Mucosa of stomach (tissue), 1 donor: Measurements from ENCODE around the gene ARHGAP5.
A peak's percentile ranks its signal among the peaks of the same experiment; 100 is the strongest.

Experiments used
- H3K27me3 ChIP-seq: one replicate; pipeline ENCODE4 v1.7.0; 2013; ENCODE audit warnings: mild to moderate bottlenecking, low read length; ENCODE audit not compliant: control insufficient read depth, insufficient read depth
- H3K36me3 ChIP-seq: one replicate; pipeline ENCODE4 v1.7.0; 2013; ENCODE audit warnings: low read length; ENCODE audit not compliant: control insufficient read depth, insufficient read depth
- H3K4me1 ChIP-seq: one replicate; pipeline ENCODE4 v1.7.0; 2013; ENCODE audit warnings: mild to moderate bottlenecking, low read length; ENCODE audit not compliant: control insufficient read depth, insufficient read depth
- H3K4me3 ChIP-seq: one replicate; pipeline ENCODE4 v1.7.0; 2013; ENCODE audit warnings: low read length
- H3K9ac ChIP-seq: one replicate; pipeline ENCODE4 v1.7.0; 2013; ENCODE audit warnings: mild to moderate bottlenecking, low read length, moderate library complexity
- H3K9me3 ChIP-seq: one replicate; pipeline ENCODE4 v1.7.0; 2013; ENCODE audit warnings: mild to moderate bottlenecking, low read length, moderate library complexity; ENCODE audit not compliant: control insufficient read depth
- donor health status: Pancreatic carcinoma.

The ARHGAP5 gene

GRCh38 chr14:32078023-32078857 lies 1.1 kb downstream of the ARHGAP5 start:
- H3K9ac ChIP-seq: peak overlapping the region; percentile 96

GRCh38 chr14:32078858-32079216 lies 1.7 kb downstream of the ARHGAP5 start:
- H3K36me3 ChIP-seq: no peaks in the 10 kb centered on the region
- peak overlapping the region; percentile 96 for H3K9ac ChIP-seq
- peaks cover 12% of the 10 kb centered on the region for H3K4me1 ChIP-seq

More at GRCh38 chr14:32078023-32078857, 1.1 kb downstream of the ARHGAP5 start:
- Histone ChIP-seq H3K9me3 (no peaks in the 10 kb centered on the region), H3K4me1 (peaks cover 7% of the 10 kb centered on the region), H3K27me3 (no peaks in the 10 kb centered on the region), H3K4me3 (peak overlapping the region; percentile 91), H3K36me3 (no peaks in the 10 kb centered on the region)

GRCh38 chr14:32079264-32079663 lies 2.2 kb downstream of the ARHGAP5 start:
- Histone ChIP-seq H3K9ac (no peak overlapping the region), H3K36me3 (no peaks in the 10 kb centered on the region), H3K4me3 (peak overlapping the region; percentile 91), H3K9me3 (no peaks in the 10 kb centered on the region), H3K4me1 (peaks cover 12% of the 10 kb centered on the region), H3K27me3 (no peaks in the 10 kb centered on the region)

More at GRCh38 chr14:32078858-32079216, 1.7 kb downstream of the ARHGAP5 start:
- Histone ChIP-seq H3K27me3 (no peaks in the 10 kb centered on the region), H3K9me3 (no peaks in the 10 kb centered on the region), H3K4me3 (peak overlapping the region; percentile 91)

- H3K9me3 ChIP-seq: no peaks in the 10 kb centered on the region
- no peaks in the 10 kb centered on the region for H3K27me3 ChIP-seq
- H3K4me1 ChIP-seq: peaks cover 14% of the 10 kb centered on the region
- H3K36me3 ChIP-seq: no peaks in the 10 kb centered on the region
- H3K9ac ChIP-seq: no peak overlapping the region
- no peak overlapping the region for H3K4me3 ChIP-seq
Measured at GRCh38 chr14:32080001-32080510, 3.0 kb downstream of the ARHGAP5 start.

- H3K9ac ChIP-seq: no peak overlapping the region
- H3K36me3 ChIP-seq: no peaks in the 10 kb centered on the region
- no peak overlapping the region for H3K4me3 ChIP-seq
- H3K4me1 ChIP-seq: peaks cover 24% of the 10 kb centered on the region
- H3K27me3 ChIP-seq: no peaks in the 10 kb centered on the region
- no peaks in the 10 kb centered on the region for H3K9me3 ChIP-seq
Measured at GRCh38 chr14:32081901-32082300, 4.8 kb downstream of the ARHGAP5 start.

GRCh38 chr14:32083315-32083624 lies 6.2 kb downstream of the ARHGAP5 start:
- H3K4me3 ChIP-seq: no peak overlapping the region
- H3K9ac ChIP-seq: no peak overlapping the region
- no peaks in the 10 kb centered on the region for H3K9me3 ChIP-seq
- peaks cover 32% of the 10 kb centered on the region for H3K4me1 ChIP-seq
- no peaks in the 10 kb centered on the region for H3K27me3 ChIP-seq
- no peaks in the 10 kb centered on the region for H3K36me3 ChIP-seq

GRCh38 chr14:32083789-32084188 lies 6.7 kb downstream of the ARHGAP5 start:
- H3K4me3 ChIP-seq: no peak overlapping the region
- no peak overlapping the region for H3K9ac ChIP-seq
- H3K9me3 ChIP-seq: no peaks in the 10 kb centered on the region
- no peaks in the 10 kb centered on the region for H3K36me3 ChIP-seq
- no peaks in the 10 kb centered on the region for H3K27me3 ChIP-seq
- peaks cover 32% of the 10 kb centered on the region for H3K4me1 ChIP-seq

GRCh38 chr14:32085182-32085844 lies 8.2 kb downstream of the ARHGAP5 start:
- H3K9ac ChIP-seq: no peak overlapping the region
- no peaks in the 10 kb centered on the region for H3K36me3 ChIP-seq
- no peaks in the 10 kb centered on the region for H3K9me3 ChIP-seq
- H3K4me1 ChIP-seq: peaks cover 32% of the 10 kb centered on the region
- no peaks in the 10 kb centered on the region for H3K27me3 ChIP-seq
- H3K4me3 ChIP-seq: no peak overlapping the region

GRCh38 chr14:32085845-32086383 lies 8.8 kb downstream of the ARHGAP5 start:
- Histone ChIP-seq H3K36me3 (no peaks in the 10 kb centered on the region), H3K4me1 (peaks cover 32% of the 10 kb centered on the region), H3K9me3 (no peaks in the 10 kb centered on the region), H3K4me3 (no peak overlapping the region), H3K27me3 (no peaks in the 10 kb centered on the region), H3K9ac (no peak overlapping the region)

GRCh38 chr14:32087173-32087861 lies 10.2 kb downstream of the ARHGAP5 start:
- H3K4me1 ChIP-seq: peaks cover 32% of the 10 kb centered on the region
- H3K27me3 ChIP-seq: no peaks in the 10 kb centered on the region
- H3K9me3 ChIP-seq: no peaks in the 10 kb centered on the region
- H3K9ac ChIP-seq: no peak overlapping the region
- H3K4me3 ChIP-seq: no peak overlapping the region
- no peaks in the 10 kb centered on the region for H3K36me3 ChIP-seq

- H3K4me3 ChIP-seq: no peak overlapping the region
- no peaks in the 10 kb centered on the region for H3K36me3 ChIP-seq
- peaks cover 28% of the 10 kb centered on the region for H3K4me1 ChIP-seq
- H3K27me3 ChIP-seq: no peaks in the 10 kb centered on the region
- no peaks in the 10 kb centered on the region for H3K9me3 ChIP-seq
- no peak overlapping the region for H3K9ac ChIP-seq
Measured at GRCh38 chr14:32087907-32088306, 10.8 kb downstream of the ARHGAP5 start.

GRCh38 chr14:32090686-32091085 lies 13.6 kb downstream of the ARHGAP5 start:
- Histone ChIP-seq H3K9me3 (no peaks in the 10 kb centered on the region), H3K27me3 (no peaks in the 10 kb centered on the region), H3K36me3 (no peaks in the 10 kb centered on the region), H3K4me3 (no peak overlapping the region), H3K9ac (no peak overlapping the region), H3K4me1 (peaks cover 11% of the 10 kb centered on the region)
